Measurements from ENCODE around the gene ASCC2.
A peak's percentile ranks its signal among the peaks of the same experiment; 100 is the strongest.
"Not testable (repeated sequence)": the region's sequence is repeated elsewhere in the genome, so short reads cannot be mapped to it uniquely, and the experiment has no call there.

Gene ASCC2

DNA sequence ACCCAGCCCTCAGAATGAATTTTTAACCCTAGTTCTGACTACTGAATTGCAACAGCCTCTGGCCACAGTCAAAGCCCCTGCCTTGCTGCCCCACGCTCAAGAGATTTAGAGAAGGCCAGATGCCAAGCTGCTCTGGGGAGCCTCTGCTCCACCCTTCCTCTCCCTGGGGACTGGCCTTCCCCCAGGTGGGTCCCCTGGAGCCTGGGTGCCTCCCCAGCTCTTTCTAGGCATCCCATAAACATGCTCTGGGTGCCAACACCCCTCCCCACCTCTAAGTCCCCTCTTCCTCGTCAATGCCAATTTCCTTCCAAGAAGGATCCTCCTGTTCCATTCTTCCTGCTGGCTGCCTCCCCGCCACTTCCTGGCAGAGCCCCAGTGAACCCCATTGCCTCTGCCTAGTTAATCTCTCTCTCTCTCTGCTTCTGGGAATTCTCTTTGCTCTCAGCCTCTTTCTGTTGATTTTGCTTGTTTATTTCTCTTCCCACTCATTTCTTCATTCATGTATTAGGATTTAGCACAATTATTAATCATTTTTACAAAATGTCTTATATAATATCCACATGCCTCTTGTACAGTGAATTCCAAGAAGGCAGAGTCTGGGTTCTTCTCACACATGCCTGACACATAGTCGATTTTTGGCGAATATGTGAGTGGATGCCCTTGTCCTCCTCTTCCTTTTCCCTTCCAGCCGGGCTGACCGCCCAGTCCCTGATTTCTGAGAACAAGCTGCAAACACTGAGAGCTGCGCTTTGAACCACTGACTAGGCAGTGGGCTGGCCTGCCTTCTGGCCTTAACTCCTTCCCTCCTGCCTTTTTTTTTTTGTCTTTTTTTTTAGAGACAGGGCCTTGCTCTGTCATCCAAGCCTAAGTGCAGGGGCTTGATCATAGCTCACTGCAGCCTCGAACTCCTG, 53.4 kb downstream of the ASCC2 start:
- DNase-seq: no peak

DNA sequence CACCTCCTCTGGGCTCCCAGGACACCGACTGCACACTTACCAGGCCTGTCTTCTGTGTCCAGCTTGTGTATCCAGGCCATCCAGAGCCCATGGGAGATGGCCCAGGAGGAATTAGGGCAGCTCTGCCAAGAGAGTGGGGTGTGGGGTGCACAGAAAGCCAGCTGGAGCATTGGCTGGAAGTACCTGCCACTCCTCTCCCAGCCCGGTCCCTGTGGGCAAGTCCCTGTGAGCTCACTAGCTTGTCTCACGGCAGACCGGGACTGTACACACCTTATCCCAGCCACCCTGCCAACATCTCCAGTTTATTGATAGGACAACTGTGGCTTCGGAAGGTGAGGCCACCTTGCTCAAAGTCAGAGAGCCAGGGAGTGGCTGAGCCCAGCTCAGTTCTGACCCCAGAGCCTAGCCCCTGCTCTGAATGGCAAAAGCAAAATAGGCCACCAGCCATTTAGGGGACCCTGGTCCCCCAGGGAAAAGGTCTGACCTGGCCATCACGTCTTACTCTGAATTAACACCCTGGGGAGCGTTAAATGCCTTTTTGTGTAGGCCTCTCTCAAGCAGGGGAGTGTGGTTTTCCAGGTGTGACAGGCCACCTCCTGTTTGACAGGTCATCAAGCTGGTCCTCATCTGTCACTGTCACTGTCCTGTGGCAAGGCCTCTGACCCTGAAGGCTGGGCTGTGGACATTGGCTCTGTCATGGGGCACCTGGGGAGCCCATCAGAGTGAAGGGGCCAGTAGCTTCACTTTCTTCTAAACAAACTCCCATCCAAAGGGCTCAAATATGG, 55.8 kb downstream of the ASCC2 start:
- DNase-seq: no peak

- DNase-seq: no peak
These were observed 57.1 kb downstream of the ASCC2 start for GRCh38 chr22:29780748-29781676.

DNA sequence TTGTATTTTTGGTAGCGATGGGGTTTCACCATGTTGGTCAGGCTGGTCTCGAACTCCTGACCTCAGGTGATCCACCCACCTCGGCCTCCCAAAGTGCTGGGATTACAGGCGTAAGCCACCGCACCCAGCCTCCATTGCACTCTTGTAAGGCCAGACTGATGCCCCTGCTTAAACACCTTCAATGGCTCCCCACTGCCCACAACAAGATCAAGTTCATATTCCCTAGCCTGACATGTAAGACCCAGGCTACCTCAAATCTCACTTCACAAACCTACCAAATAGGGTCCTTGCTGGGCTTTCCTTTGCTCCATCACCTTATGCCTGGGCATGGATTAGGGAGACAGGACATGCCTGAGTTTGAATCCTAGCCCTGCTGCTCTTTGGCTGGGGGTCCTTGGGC, 57.9 kb downstream of the ASCC2 start:
- no peak for DNase-seq

DNA sequence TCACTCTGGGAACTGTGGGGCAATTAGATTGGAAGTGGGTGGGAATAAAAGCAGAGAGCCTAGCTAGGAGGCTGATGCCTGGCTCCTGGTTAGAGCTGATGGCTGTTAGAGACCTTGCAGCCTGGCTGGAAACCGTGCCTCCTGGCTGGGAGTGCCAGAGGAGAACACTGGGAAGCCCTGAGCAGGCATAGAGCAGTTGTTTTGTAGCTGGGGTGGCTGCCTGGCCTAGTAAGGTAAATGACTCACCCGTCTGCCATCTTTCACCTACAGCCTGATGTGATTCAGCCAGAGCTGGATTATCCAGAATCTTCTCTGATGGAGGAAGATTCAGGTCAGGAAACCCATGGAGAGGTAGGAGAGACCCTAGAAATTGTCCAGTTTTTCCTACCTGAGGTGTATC, 64.8 kb downstream of the ASCC2 start:
- DNase-seq: no peak

DNA sequence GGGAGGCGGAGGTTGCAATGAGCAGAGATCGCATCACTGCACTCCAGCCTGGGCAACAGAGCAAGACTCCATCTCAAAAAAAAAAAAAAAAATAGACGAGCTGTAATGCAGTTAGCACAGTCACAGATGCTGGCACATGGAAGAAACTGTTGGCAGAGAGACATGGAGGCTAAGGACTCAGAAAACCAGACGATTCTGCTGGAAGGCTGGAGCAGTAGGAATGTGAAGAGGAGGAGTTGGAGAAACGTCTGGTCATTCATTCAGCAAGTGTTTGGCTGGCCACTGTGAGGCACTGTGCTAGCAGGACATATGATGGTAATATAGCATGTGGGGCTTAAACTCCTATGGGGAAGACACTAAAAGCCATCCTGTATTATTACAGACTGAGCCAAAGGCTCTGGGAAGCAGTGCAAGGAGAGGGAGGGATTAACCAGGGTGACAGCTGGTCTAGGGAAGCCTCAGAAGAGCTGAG, 65.9 kb downstream of the ASCC2 start:
- no peak for DNase-seq

DNA sequence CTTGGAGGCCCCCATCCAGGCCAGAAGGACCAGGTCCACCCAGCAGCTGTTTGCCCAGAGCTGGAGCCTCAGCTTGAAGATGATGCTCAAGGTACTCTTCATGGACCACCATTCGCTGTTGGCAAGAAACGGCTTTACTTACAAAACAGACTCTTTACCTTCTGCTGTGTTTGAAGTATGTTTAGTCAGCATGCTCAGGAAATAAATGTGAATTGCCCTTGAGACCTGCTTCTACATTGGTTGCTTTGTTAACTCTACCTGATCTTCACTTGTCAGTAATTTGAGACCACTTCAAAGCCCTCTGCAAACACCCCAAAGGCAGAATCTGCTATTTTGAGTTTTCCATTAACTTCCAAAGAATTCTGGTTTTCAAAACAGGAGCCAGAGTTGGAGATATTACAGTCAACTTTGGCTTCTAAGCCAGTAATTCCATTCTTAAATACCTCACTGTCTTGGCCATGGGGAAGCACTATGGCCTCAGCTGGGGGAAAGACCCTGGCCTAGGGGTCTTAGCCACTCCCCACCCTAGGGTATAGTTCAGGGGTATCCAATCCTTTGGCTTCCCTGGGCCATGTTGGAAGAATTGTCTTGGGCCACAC, 68.3 kb downstream of the ASCC2 start:
- no peak for DNase-seq

GRCh38 chr22:29768052-29768693, 69.9 kb downstream of the ASCC2 start:
- DNase-seq: no peak

- DNase-seq: peak; percentile 92 to 93
These were observed 70.7 kb downstream of the ASCC2 start, which contains the start of gene UQCR10 for GRCh38 chr22:29767171-29768051. Gene UQCR10, plus strand, starts transcription at chr22:29767369. Its CDS starts 30 bp downstream, at chr22:29767399.

DNA sequence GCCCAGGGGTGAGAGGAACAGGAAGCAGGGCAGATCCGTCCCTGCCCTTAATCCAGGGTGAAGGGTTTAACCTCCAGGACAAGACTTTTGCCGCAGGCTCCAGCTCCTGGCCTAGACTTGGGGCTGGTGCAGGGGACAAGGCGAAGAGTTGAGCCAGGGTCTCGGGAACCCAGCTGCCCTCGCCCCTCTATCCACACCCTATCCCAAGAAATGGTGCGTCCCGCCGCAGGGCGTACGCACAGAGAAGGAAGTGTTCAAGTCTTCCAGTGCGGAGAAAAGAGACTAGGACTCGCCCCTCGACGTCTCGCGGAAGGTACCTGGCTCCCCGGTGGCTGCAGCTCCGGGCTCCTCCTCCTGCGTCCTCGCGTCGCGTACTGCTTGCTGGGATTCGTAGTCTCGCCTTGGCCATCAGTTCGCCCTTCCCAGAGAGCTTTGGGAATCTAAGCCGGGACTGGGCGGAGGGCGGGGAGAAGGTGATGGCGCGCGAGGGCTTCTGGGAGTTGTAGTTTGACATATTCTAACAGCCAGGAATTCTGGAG, 71.4 kb downstream of the ASCC2 start, which contains the start of gene ZMAT5:
Gene ZMAT5, minus strand, starts transcription at position 376 of the 539 bp plus-strand sequence. CDS start 18,463 bp downstream, outside the sequence.
- DNase-seq: peak; percentile 91 to 94

GRCh38 chr22:29765905-29766631, 72.0 kb downstream of the ASCC2 start:
- peak; percentile 20 to 34 for DNase-seq

- DNase-seq: no peak
These were observed 75.8 kb downstream of the ASCC2 start for GRCh38 chr22:29762263-29762662.

DNA sequence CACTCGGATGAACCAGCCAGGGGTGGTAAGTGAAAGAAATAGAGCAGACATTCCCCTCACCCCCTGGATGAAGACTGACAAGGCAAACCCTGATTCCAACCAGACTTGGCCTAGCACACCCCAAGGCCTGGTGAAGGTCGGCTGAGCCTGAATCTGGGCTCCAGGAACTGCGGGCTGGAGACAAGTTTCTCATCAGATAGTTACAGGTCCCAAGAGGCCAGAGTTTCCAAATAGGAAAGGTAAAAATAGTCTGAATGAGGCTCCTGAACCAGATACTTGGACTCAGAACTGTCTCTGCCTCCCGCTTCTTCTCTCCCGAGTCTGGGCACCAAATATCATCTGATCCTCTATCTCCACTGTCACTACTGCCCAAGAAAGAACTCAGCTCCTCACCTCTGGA, 79.1 kb downstream of the ASCC2 start:
- no peak for DNase-seq

- DNase-seq: no peak
These were observed 79.9 kb downstream of the ASCC2 start for GRCh38 chr22:29758068-29758622.

- DNase-seq: no peak
These were observed 81.0 kb downstream of the ASCC2 start for GRCh38 chr22:29757096-29757495.

DNA sequence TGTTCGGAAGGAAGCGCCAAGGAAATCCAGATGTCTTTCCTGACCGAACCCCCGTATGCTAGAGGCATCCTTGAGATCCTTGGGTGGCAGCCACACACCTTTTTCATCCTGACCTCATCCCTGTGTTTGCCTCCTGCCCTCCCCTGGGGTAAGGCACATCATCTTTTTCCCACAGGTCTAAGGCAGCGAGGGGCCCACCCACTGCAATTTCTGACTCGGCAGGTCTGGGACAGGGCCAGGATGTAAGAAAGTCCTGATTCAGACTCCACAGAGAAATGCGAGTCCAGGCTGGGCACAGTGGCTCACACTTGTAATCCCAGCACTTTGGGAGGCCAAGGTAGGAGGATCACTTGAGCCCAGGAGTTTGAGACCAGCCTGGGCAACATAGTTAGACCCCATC, 81.7 kb downstream of the ASCC2 start:
- DNase-seq: no peak

- no peak for DNase-seq
These were observed 82.2 kb downstream of the ASCC2 start for GRCh38 chr22:29755889-29756288.

GRCh38 chr22:29754658-29755395, 83.2 kb downstream of the ASCC2 start:
- DNase-seq: not testable (repeated sequence)
